GM23248 (cell line): ENCODE results near the gene RNF157.

Experiments
- EZH2 ChIP-seq: fragments of 200-600 bp; sonication (generic); IDR thresholded peaks from 2 replicates; pipeline ENCODE4 v1.6.1; 2018; ENCODE audit warnings: antibody characterized with exemption, mild to moderate bottlenecking; ENCODE audit not compliant: insufficient read depth, poor library complexity, severe bottlenecking
- EZH2phosphoT487 ChIP-seq: fragments of 200-600 bp; sonication (generic); IDR thresholded peaks from 2 replicates; pipeline ENCODE4 v1.6.1; 2018; ENCODE audit warnings: antibody characterized with exemption, moderate library complexity, mild to moderate bottlenecking, low read depth; ENCODE audit not compliant: insufficient read depth

GRCh38 chr17:76123749-76124581 lies 116.3 kb downstream of the RNF157 start:
- TF ChIP-seq EZH2: no peak
- no peak for TF ChIP-seq EZH2phosphoT487
